Mesenchymal stem cell (in vitro differentiated cells and primary cell): Measurements from ENCODE around the gene PASK.

Experiments
- DNase-seq: peaks from one replicate; pipeline ENCODE4 v3.0.0-alpha.2; 2013
- H2AFZ ChIP-seq: one replicate; pipeline ENCODE4 v1.6.1; 2013; ENCODE audit warnings: low read depth, mild to moderate bottlenecking, control low read depth, inconsistent platforms, low read length, moderate library complexity
- H2AK5ac ChIP-seq: 2 replicates; pipeline ENCODE4 v1.6.1; 2013; ENCODE audit warnings: low read length, moderate library complexity, mild to moderate bottlenecking, inconsistent platforms; ENCODE audit not compliant: severe bottlenecking
- H2BK120ac ChIP-seq: one replicate; pipeline ENCODE4 v1.6.1; 2013; ENCODE audit warnings: low read depth, mild to moderate bottlenecking, inconsistent platforms, low read length, moderate library complexity
- H2BK12ac ChIP-seq, 2 experiments: one replicate each; pipeline ENCODE4 v1.6.1; 2013; ENCODE audit warnings: inconsistent platforms in 2 of 2, low read length in 2 of 2, mild to moderate bottlenecking in 2 of 2, moderate library complexity in 2 of 2, control low read depth in 1 of 2
- H2BK15ac ChIP-seq: one replicate; pipeline ENCODE4 v1.6.1; 2013; ENCODE audit warnings: mild to moderate bottlenecking, low read depth, inconsistent platforms; ENCODE audit not compliant: poor library complexity, severe bottlenecking
- H2BK5ac ChIP-seq: 2 replicates; pipeline ENCODE4 v1.6.1; 2013; ENCODE audit warnings: low read depth, mild to moderate bottlenecking, low read length, control low read depth, inconsistent platforms; ENCODE audit not compliant: poor library complexity, severe bottlenecking
- H3K14ac ChIP-seq, 2 experiments: one replicate each; pipeline ENCODE4 v1.6.1; 2013; ENCODE audit warnings: inconsistent platforms in 2 of 2, low read length in 2 of 2, control low read depth in 1 of 2, mild to moderate bottlenecking in 1 of 2, moderate library complexity in 1 of 2
- H3K18ac ChIP-seq, 2 experiments: one replicate each; pipeline ENCODE4 v1.6.1; 2013; ENCODE audit warnings: inconsistent platforms in 2 of 2, low read length in 2 of 2, control low read depth in 1 of 2, low read depth in 1 of 2, mild to moderate bottlenecking in 1 of 2
- H3K23ac ChIP-seq, 2 experiments: one replicate each; pipeline ENCODE4 v1.6.1; 2013; ENCODE audit warnings: inconsistent platforms in 2 of 2, low read length in 2 of 2, mild to moderate bottlenecking in 2 of 2, moderate library complexity in 2 of 2, control low read depth in 1 of 2
- H3K27ac ChIP-seq: 2 replicates; pipeline ENCODE4 v1.5.1; 2013; ENCODE audit warnings: mild to moderate bottlenecking, moderate library complexity, low read length, control low read depth, inconsistent platforms; ENCODE audit not compliant: poor library complexity, severe bottlenecking
- H3K27me3 ChIP-seq, 2 experiments: 2 replicates each; pipeline versions ENCODE4 v1.6.1 to v1.7.0; 2013; ENCODE audit warnings: low read length in 2 of 2, mild to moderate bottlenecking in 2 of 2, moderate library complexity in 2 of 2, control low read depth in 1 of 2, inconsistent platforms in 1 of 2; ENCODE audit not compliant: control insufficient read depth in 1 of 2, insufficient read depth in 1 of 2
- H3K36me3 ChIP-seq, 2 experiments: 2 replicates each; pipeline versions ENCODE4 v1.6.1 to v1.7.0; 2013; ENCODE audit warnings: low read length in 2 of 2, control low read depth in 1 of 2, inconsistent platforms in 1 of 2, low read depth in 1 of 2, mild to moderate bottlenecking in 1 of 2; ENCODE audit not compliant: insufficient read depth in 2 of 2, control insufficient read depth in 1 of 2
- H3K4ac ChIP-seq, 2 experiments: one replicate each; pipeline ENCODE4 v1.6.1; 2013; ENCODE audit warnings: inconsistent platforms in 2 of 2, low read length in 2 of 2, mild to moderate bottlenecking in 2 of 2, moderate library complexity in 2 of 2, control low read depth in 1 of 2, low read depth in 1 of 2
- H3K4me1 ChIP-seq: 2 replicates; pipeline ENCODE4 v1.6.1; 2013; ENCODE audit warnings: low read depth, low read length, control low read depth; ENCODE audit not compliant: control insufficient read depth, insufficient read depth
- H3K4me2 ChIP-seq: 2 replicates; pipeline ENCODE4 v1.6.1; 2013; ENCODE audit warnings: low read length, mild to moderate bottlenecking, inconsistent platforms; ENCODE audit not compliant: poor library complexity, severe bottlenecking
- H3K4me3 ChIP-seq, 2 experiments: 2 replicates each; pipeline versions ENCODE4 v1.5.1 to v1.7.0; 2013; ENCODE audit warnings: low read length in 2 of 2, mild to moderate bottlenecking in 2 of 2, control low read depth in 1 of 2, low read depth in 1 of 2; ENCODE audit not compliant: insufficient read depth in 1 of 2
- H3K79me1 ChIP-seq: replicated peaks from 2 replicates; pipeline ENCODE4 v1.6.1; 2013; ENCODE audit warnings: mild to moderate bottlenecking, control low read depth, low read length, inconsistent platforms; ENCODE audit not compliant: poor library complexity, severe bottlenecking
- H3K9ac ChIP-seq: 2 replicates; pipeline ENCODE4 v1.7.0; 2013; ENCODE audit warnings: mild to moderate bottlenecking, low read length, moderate library complexity
- H3K9me3 ChIP-seq: 2 replicates; pipeline ENCODE4 v1.7.0; 2013; ENCODE audit warnings: mild to moderate bottlenecking, low read length; ENCODE audit not compliant: control insufficient read depth
- H4K8ac ChIP-seq: one replicate; pipeline ENCODE4 v1.6.1; 2013; ENCODE audit warnings: inconsistent platforms, mild to moderate bottlenecking, low read length, moderate library complexity
- H4K91ac ChIP-seq: one replicate; pipeline ENCODE4 v1.6.1; 2013; ENCODE audit warnings: mild to moderate bottlenecking, low read length, inconsistent platforms
- WGBS: methylation state at CpG from one replicate; pipeline ENCODE4 v1.1.7; 2013; ENCODE audit warnings: mixed read lengths; 5-methylcytosine and 5-hydroxymethylcytosine counted together

The PASK gene

DNA sequence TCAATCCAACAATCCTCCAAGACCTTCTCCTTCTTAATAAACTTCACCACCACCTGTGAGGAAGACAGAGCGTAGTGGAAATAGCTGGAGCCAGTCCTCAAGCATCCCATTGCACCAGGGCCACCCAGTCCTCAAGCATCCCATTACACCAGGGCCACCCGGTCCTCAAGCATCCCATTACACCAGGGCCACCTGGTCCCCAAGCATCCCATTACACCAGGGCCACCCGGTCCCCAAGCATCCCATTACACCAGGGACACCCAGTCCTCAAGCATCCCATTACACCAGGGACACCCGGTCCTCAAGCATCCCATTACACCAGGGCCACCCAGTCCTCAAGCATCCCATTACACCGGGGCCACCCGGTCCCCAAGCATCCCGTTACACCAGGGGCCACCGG lies 33.9 kb downstream of the PASK start:
- peaks cover 14 to 15% of the 10 kb centered on the region in 2 experiments for H3K36me3 ChIP-seq
- no peak for DNase-seq
- no peak overlapping the region for H3K4ac ChIP-seq
- WGBS, result 95% methylated on average over 8 of the region's 8 CpGs
- H2BK5ac ChIP-seq, result no peak overlapping the region
- H3K4me1 ChIP-seq, result no peaks in the 10 kb centered on the region
- H3K9me3 ChIP-seq, result no peaks in the 10 kb centered on the region
- no peak overlapping the region for H3K18ac ChIP-seq
- no peak overlapping the region for H3K23ac ChIP-seq
- H2BK120ac ChIP-seq, result no peak overlapping the region
- H4K8ac ChIP-seq, result no peak overlapping the region
- H3K27ac ChIP-seq, result no peak overlapping the region
- H2AK5ac ChIP-seq, result no peak overlapping the region
- no peak overlapping the region for H3K4me2 ChIP-seq
- no peak overlapping the region for H4K91ac ChIP-seq
- no peaks in the 10 kb centered on the region for H3K27me3 ChIP-seq
- H3K9ac ChIP-seq, result no peak overlapping the region
- H3K79me1 ChIP-seq, result no peaks in the 10 kb centered on the region
- no peak overlapping the region for H2BK12ac ChIP-seq
- H3K4me3 ChIP-seq, result no peak overlapping the region
- H2BK15ac ChIP-seq, result no peak overlapping the region
- H3K14ac ChIP-seq, result no peak overlapping the region
- no peak overlapping the region for H2AFZ ChIP-seq

DNA sequence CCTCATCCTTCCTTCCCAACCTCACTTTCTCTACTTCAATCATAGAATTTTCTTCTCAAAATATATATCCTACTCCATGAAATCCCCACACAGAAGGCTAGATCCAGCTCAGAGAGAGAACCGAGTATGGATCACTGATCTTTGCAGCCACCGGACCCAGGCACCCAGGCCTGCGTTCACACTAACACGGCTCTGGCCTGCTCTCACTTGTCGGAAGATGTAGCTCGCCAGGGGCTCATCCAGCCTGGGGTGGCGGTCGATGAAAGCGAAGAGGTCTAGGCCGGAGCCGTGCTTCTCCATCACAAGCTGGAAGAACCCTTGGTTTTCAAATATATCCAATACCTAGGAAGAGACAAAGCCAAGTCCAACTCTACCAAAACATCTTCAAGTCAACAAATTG lies 34.4 kb downstream of the PASK start:
- 97% methylated on average over 11 of the region's 11 CpGs for WGBS

DNA sequence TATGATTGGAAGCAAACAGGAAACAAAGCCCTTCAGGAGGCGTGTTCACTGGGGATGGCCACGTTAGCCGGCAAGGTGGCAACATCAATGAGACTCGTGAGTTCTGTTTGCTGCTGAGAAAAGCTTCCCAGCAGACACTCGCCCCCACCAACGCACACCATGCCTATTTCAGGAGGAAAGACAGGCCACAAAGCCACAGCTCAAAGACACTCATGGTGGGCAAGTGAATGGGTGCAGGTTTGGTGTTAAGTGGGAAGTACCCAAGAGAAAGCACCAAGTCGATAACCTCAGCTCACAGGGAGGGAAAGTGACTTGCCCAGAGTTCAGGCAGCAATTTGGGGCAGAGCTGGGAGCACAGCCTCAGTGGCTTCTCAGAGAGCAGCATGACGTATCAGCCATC lies 36.7 kb downstream of the PASK start:
- Histone ChIP-seq H2BK5ac (no peak overlapping the region), H3K27ac (no peak overlapping the region), H4K8ac (no peak overlapping the region), H3K9ac (no peak overlapping the region), H2BK120ac (no peak overlapping the region), H3K4ac (no peak overlapping the region), H3K18ac (no peak overlapping the region), H2AFZ (no peak overlapping the region), H2BK15ac (no peak overlapping the region), H3K27me3 (no peaks in the 10 kb centered on the region), H3K4me3 (no peak overlapping the region), H3K36me3 (peaks cover 12 to 14% of the 10 kb centered on the region in 2 experiments), H3K23ac (no peak overlapping the region), H3K9me3 (no peaks in the 10 kb centered on the region), H3K4me2 (no peak overlapping the region), H2AK5ac (no peak overlapping the region), H3K4me1 (no peaks in the 10 kb centered on the region), H3K14ac (no peak overlapping the region), H3K79me1 (no peaks in the 10 kb centered on the region), H4K91ac (no peak overlapping the region), H2BK12ac (no peak overlapping the region)
- DNase-seq, result no peak
- WGBS, result 91% methylated on average over 6 of the region's 8 CpGs

More for the DNA sequence above, 34.4 kb downstream of the PASK start:
- no peaks in the 10 kb centered on the region for H3K79me1 ChIP-seq
- no peak overlapping the region for H3K14ac ChIP-seq
- H2AK5ac ChIP-seq, result no peak overlapping the region
- no peak overlapping the region for H3K4me3 ChIP-seq
- no peak overlapping the region for H4K8ac ChIP-seq
- no peak overlapping the region for H3K9ac ChIP-seq
- H3K4me2 ChIP-seq, result no peak overlapping the region
- no peaks in the 10 kb centered on the region for H3K27me3 ChIP-seq
- H2BK15ac ChIP-seq, result no peak overlapping the region
- no peak for DNase-seq
- H3K18ac ChIP-seq, result no peak overlapping the region
- H2AFZ ChIP-seq, result no peak overlapping the region
- no peak overlapping the region for H2BK120ac ChIP-seq
- no peak overlapping the region for H3K4ac ChIP-seq
- H3K9me3 ChIP-seq, result no peaks in the 10 kb centered on the region
- peaks cover 14 to 16% of the 10 kb centered on the region in 2 experiments for H3K36me3 ChIP-seq
- H4K91ac ChIP-seq, result no peak overlapping the region
- H3K23ac ChIP-seq, result no peak overlapping the region
- no peak overlapping the region for H2BK5ac ChIP-seq
- no peak overlapping the region for H2BK12ac ChIP-seq
- H3K4me1 ChIP-seq, result no peaks in the 10 kb centered on the region
- H3K27ac ChIP-seq, result no peak overlapping the region

DNA sequence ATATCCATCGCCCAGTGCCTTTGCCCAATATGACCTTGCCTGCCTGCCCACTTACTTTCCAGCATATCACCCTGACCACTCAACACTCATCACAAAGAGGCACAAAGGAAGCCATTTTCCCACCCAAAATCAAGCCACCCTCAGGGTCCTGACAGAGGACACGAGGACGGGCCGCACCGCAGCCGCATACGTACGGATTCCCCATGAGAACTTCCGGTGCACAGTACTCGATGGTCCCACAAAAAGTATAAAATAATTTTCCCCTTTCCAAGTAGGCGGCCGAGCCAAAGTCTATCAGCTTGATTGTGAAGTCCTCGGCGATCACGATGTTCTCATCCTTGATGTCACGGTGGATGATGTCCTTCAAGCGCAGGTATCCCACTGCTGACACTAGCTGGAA lies 37.2 kb downstream of the PASK start:
- H3K9me3 ChIP-seq, result no peaks in the 10 kb centered on the region
- no peak overlapping the region for H4K8ac ChIP-seq
- no peak overlapping the region for H3K4me3 ChIP-seq
- H3K4ac ChIP-seq, result no peak overlapping the region
- H3K23ac ChIP-seq, result no peak overlapping the region
- H3K4me1 ChIP-seq, result no peaks in the 10 kb centered on the region
- peaks cover 16 to 17% of the 10 kb centered on the region in 2 experiments for H3K36me3 ChIP-seq
- H3K4me2 ChIP-seq, result no peak overlapping the region
- no peak overlapping the region for H2BK5ac ChIP-seq
- no peak overlapping the region for H2AK5ac ChIP-seq
- no peaks in the 10 kb centered on the region for H3K79me1 ChIP-seq
- no peaks in the 10 kb centered on the region for H3K27me3 ChIP-seq
- no peak overlapping the region for H2AFZ ChIP-seq
- no peak overlapping the region for H2BK15ac ChIP-seq
- H2BK12ac ChIP-seq, result no peak overlapping the region
- H3K9ac ChIP-seq, result no peak overlapping the region
- H3K18ac ChIP-seq, result no peak overlapping the region
- no peak overlapping the region for H2BK120ac ChIP-seq
- DNase-seq, result no peak
- H3K14ac ChIP-seq, result no peak overlapping the region
- 97% methylated on average over 16 of the region's 17 CpGs for WGBS
- H3K27ac ChIP-seq, result no peak overlapping the region
- H4K91ac ChIP-seq, result no peak overlapping the region
